GM23338 (cell line): ENCODE data around the gene EPS8L2. TPM values are rescaled to one million over a fixed set of nuclear protein-coding genes. Genes with fewer than 3 reads are reported as not detected.

Experiments
- ATAC-seq: fragments of 200-7000 bp; cut with Tn5 transposase; 3 replicates; pipeline ENCODE4 v1.9.1; 2020
- DNase-seq: peaks from one replicate; pipeline ENCODE4 v3.0.0-alpha.2; 2015; ENCODE audit warnings: low spot score
- H2AFZ ChIP-seq: fragments of 200-600 bp; sonication (generic); 2 replicates; pipeline ENCODE4 v1.8.0; 2016; ENCODE audit warnings: antibody characterized with exemption, mild to moderate bottlenecking, moderate library complexity
- H3F3A ChIP-seq: fragments of 200-600 bp; sonication (generic); replicated peaks from 2 replicates; pipeline ENCODE4 v1.8.0; 2017; ENCODE audit warnings: antibody characterized with exemption, mixed run types, low read depth
- H3K27ac ChIP-seq: fragments of 200-600 bp; sonication (generic); 2 replicates; pipeline ENCODE4 v1.6.1; 2016; ENCODE audit warnings: low read depth
- H3K27me3 ChIP-seq: fragments of 200-600 bp; sonication (generic); 2 replicates; pipeline ENCODE4 v1.8.0; 2016; ENCODE audit warnings: mild to moderate bottlenecking, mixed run types, moderate library complexity; ENCODE audit not compliant: insufficient read depth
- H3K36me3 ChIP-seq: fragments of 200-600 bp; sonication (generic); 2 replicates; pipeline ENCODE4 v1.8.0; 2016; ENCODE audit warnings: mild to moderate bottlenecking; ENCODE audit not compliant: insufficient read depth
- H3K4me1 ChIP-seq: fragments of 200-600 bp; sonication (generic); 2 replicates; pipeline ENCODE4 v1.8.0; 2016; ENCODE audit warnings: mild to moderate bottlenecking, moderate library complexity; ENCODE audit not compliant: insufficient read depth
- H3K4me2 ChIP-seq: fragments of 200-600 bp; sonication (generic); 2 replicates; pipeline ENCODE4 v1.7.1; 2017; ENCODE audit warnings: mixed run types
- H3K4me3 ChIP-seq: fragments of 200-600 bp; sonication (generic); 2 replicates; pipeline ENCODE4 v1.6.1; 2016; ENCODE audit warnings: mixed run types
- H3K79me2 ChIP-seq: fragments of 200-600 bp; sonication (generic); replicated peaks from 2 replicates; pipeline ENCODE4 v1.8.0; 2017; ENCODE audit warnings: mild to moderate bottlenecking; ENCODE audit not compliant: insufficient read depth
- H3K9me2 ChIP-seq: fragments of 200-600 bp; sonication (generic); 2 replicates; pipeline ENCODE4 v1.8.0; 2017; ENCODE audit not compliant: insufficient read depth
- H4K20me1 ChIP-seq: fragments of 200-600 bp; sonication (generic); replicated peaks from 2 replicates; pipeline ENCODE4 v1.8.0; 2017; ENCODE audit warnings: mild to moderate bottlenecking; ENCODE audit not compliant: insufficient read depth
- H3K27ac Mint-ChIP-seq: 2 replicates; pipeline ENCODE4 v1.8.0; 2020; ENCODE audit warnings: inconsistent platforms, mild to moderate bottlenecking, moderate library complexity, mixed read lengths
- H3K27me3 Mint-ChIP-seq: 3 replicates; pipeline ENCODE4 v1.8.0; 2022; ENCODE audit warnings: low read depth, mild to moderate bottlenecking, moderate library complexity, mixed read lengths, inconsistent platforms; ENCODE audit not compliant: insufficient read depth, poor library complexity
- H3K36me3 Mint-ChIP-seq: 3 replicates; pipeline ENCODE4 v1.8.0; 2021; ENCODE audit warnings: low read depth, mild to moderate bottlenecking, inconsistent platforms, moderate library complexity, mixed read lengths
- H3K4me1 Mint-ChIP-seq: 3 replicates; pipeline ENCODE4 v1.8.0; 2020; ENCODE audit warnings: mild to moderate bottlenecking, inconsistent platforms, mixed read lengths
- H3K4me3 Mint-ChIP-seq: 3 replicates; pipeline ENCODE4 v1.8.0; 2021; ENCODE audit warnings: moderate library complexity, mild to moderate bottlenecking, inconsistent platforms, mixed read lengths
- H3K9me3 Mint-ChIP-seq: 3 replicates; pipeline ENCODE4 v1.8.0; 2020; ENCODE audit warnings: moderate library complexity, mild to moderate bottlenecking, inconsistent platforms, mixed read lengths
- CREB1 ChIP-seq: fragments of 250-450 bp; sonication (Bioruptor Pico); IDR thresholded peaks from 2 replicates; pipeline ENCODE4 v1.5.0; 2020; ENCODE audit warnings: low read depth, mild to moderate bottlenecking, moderate library complexity
- CTCF ChIP-seq, 2 experiments: fragments of 200-600 bp in 1 of 2; sonication (generic) in 1 of 2; conservative IDR thresholded peaks; 2 replicates each; pipeline versions ENCODE4 v1.5.1 to v1.6.1; 2016 to 2017; ENCODE audit warnings: antibody characterized with exemption in 2 of 2, low read depth in 2 of 2, mild to moderate bottlenecking in 2 of 2, moderate library complexity in 1 of 2
- ETS1 ChIP-seq: IDR thresholded peaks from 2 replicates; pipeline ENCODE4 v1.6.1; 2016; ENCODE audit warnings: antibody characterized with exemption
- EZH2 ChIP-seq: fragments of 200-600 bp; sonication (generic); IDR thresholded peaks from one replicate; pipeline ENCODE4 v1.8.0; 2017; ENCODE audit warnings: antibody characterized with exemption, mild to moderate bottlenecking, low read depth; ENCODE audit not compliant: unreplicated experiment
- EZH2phosphoT487 ChIP-seq: fragments of 200-600 bp; sonication (generic); IDR thresholded peaks from one replicate; pipeline ENCODE4 v1.8.1; 2018; ENCODE audit warnings: antibody characterized with exemption; ENCODE audit not compliant: unreplicated experiment
- JUNB ChIP-seq: IDR thresholded peaks from one replicate; pipeline ENCODE4 v1.6.1; 2016; ENCODE audit warnings: antibody characterized with exemption; ENCODE audit not compliant: unreplicated experiment
- NANOG ChIP-seq: IDR thresholded peaks from 2 replicates; pipeline ENCODE4 v1.6.1; 2016; ENCODE audit warnings: antibody characterized with exemption, borderline replicate concordance
- POLR2AphosphoS5 ChIP-seq: IDR thresholded peaks from 2 replicates; pipeline ENCODE4 v1.6.1; 2016; ENCODE audit warnings: antibody characterized with exemption, low read depth
- REST ChIP-seq: IDR thresholded peaks from one replicate; pipeline ENCODE4 v1.6.1; 2018; ENCODE audit warnings: antibody characterized with exemption; ENCODE audit not compliant: unreplicated experiment
- ZNF114 ChIP-seq: fragments of 250-450 bp; sonication (Bioruptor Pico); IDR thresholded peaks from 2 replicates; pipeline ENCODE4 v1.5.0; 2020; ENCODE audit warnings: mild to moderate bottlenecking, moderate library complexity
- ZNF331 ChIP-seq: fragments of 250-450 bp; sonication (Bioruptor Pico); IDR thresholded peaks from 2 replicates; pipeline ENCODE4 v1.5.0; 2020; ENCODE audit warnings: low read depth, mild to moderate bottlenecking, moderate library complexity
- ZNF462 ChIP-seq: fragments of 250-450 bp; sonication (Bioruptor Pico); IDR thresholded peaks from 2 replicates; pipeline ENCODE4 v1.5.0; 2020; ENCODE audit warnings: mild to moderate bottlenecking, moderate library complexity
- polyA plus RNA-seq: library from polyadenylated mRNA; unstranded; fragments of >200 nt; fragmentation: Nextera tagmentation; extraction: Ambion mirVana; gene quantifications from 2 replicates; pipeline ENCODE4 v1.2.1, GENCODE V29; 2016
- total RNA-seq: library from RNA; depleted of rRNA; stranded (reverse); fragments of >200 nt; shearing (Covaris generic); gene quantifications from 2 replicates; pipeline ENCODE4 v1.2.3, GENCODE V29; 2014

The EPS8L2 gene
- total and polyA plus RNA-seq, 2 experiments from 2014 or later: 38.7 to 59.4 TPM

- no peak for DNase-seq
- H3K36me3 Mint-ChIP-seq: no peaks in the 10 kb centered on the region
- Histone ChIP-seq H3K27ac (0 out of 2 replicates have a peak overlapping the region, but pooled peaks have one; percentile 55), H3K9me2 (no peaks in the 10 kb centered on the region), H3K4me2 (peak overlapping the region; percentile 48), H3K36me3 (no peaks in the 10 kb centered on the region), H3K4me3 (no peak overlapping the region), H3K4me1 (peaks cover 19% of the 10 kb centered on the region), H3K27me3 (no peaks in the 10 kb centered on the region), H3K79me2 (no peaks in the 10 kb centered on the region), H3F3A (0 out of 2 replicates have a peak, but pooled peaks cover 12% of the 10 kb centered on the region), H4K20me1 (no peaks in the 10 kb centered on the region), H2AFZ (no peak overlapping the region)
- H3K4me1 Mint-ChIP-seq: peaks cover 26% of the 10 kb centered on the region
- ATAC-seq: no peak
- TF ChIP-seq ETS1 (no peak), JUNB (no peak), ZNF114 (no peak), POLR2AphosphoS5 (no peak; the same call in 1 of the 2 replicates), ZNF331 (CRISPR knock-in tag) (no peak), REST (no peak), NANOG (no peak), CTCF (conservative IDR thresholded peaks at IDR 0.05; ENCODE audit: low read depth in 2 of 2) (no peak), EZH2phosphoT487 (no peak), EZH2 (no peak), CREB1 (CRISPR knock-in tag) (no peak), ZNF462 (CRISPR knock-in tag) (no peak)
- no peak overlapping the region for H3K27ac Mint-ChIP-seq
- H3K4me3 Mint-ChIP-seq: no peak overlapping the region
- peaks cover 11% of the 10 kb centered on the region for H3K27me3 Mint-ChIP-seq
- no peaks in the 10 kb centered on the region for H3K9me3 Mint-ChIP-seq
Observed at GRCh38 chr11:709109-709997, 3.3 kb downstream of the EPS8L2 start.
